GM19468 (cell line): ENCODE measurements around the gene CFAP46.
"Not testable (repeated sequence)": the region's sequence is repeated elsewhere in the genome, so short reads cannot be mapped to it uniquely, and the experiment has no call there.

Experiments used
- ATAC-seq: cut with Tn5 transposase; IDR thresholded peaks from one replicate; pipeline ENCODE4 v1.9.1; 2021; ENCODE audit warnings: mild to moderate bottlenecking, moderate library complexity, moderate number of reproducible peaks; ENCODE audit not compliant: unreplicated experiment; ENCODE audit errors: extremely low read depth

Gene CFAP46

GRCh38 chr10:132851451-132851850 lies 90.9 kb downstream of the CFAP46 start:
- ATAC-seq = no peak

DNA sequence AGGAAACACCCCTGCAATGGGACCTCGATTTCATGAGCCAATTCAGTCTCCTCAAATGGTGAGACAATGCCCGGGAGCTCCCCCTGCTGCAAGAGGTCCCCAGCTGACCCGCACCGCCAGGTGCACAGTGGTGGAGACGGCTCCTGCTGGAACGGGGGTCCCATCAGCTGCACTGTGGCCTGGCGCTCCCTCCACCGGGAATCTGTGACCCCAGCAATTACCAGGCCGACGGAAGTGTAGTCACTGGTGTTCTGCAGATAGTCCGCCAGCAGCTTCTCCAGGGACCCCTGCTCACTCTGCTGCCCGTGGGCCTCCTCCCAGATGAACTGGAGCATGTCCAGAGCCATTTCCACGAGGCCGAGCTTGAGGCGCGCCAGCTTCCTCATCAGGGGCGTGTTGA lies 91.5 kb downstream of the CFAP46 start:
- no peak for ATAC-seq

DNA sequence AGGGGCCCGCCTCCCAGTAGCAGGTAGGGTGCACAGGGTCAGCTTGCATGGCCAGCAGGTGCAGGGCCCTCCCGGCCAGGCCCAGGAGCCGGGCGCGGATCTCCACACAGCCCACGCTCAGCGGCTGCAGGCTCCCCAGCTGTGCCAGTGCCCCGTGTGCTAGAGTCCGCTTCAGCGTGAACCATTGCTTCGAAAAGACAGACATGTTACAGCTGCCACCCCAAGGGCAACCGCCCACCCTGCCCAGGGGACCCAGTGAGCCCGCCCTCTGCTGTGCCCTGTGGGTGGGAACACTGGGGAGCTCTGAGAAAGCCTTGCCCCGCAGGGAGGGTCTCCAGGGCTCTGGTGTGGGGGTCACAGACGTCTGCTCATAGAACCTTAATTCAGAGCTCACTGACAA lies 92.1 kb downstream of the CFAP46 start:
- ATAC-seq = no peak

DNA sequence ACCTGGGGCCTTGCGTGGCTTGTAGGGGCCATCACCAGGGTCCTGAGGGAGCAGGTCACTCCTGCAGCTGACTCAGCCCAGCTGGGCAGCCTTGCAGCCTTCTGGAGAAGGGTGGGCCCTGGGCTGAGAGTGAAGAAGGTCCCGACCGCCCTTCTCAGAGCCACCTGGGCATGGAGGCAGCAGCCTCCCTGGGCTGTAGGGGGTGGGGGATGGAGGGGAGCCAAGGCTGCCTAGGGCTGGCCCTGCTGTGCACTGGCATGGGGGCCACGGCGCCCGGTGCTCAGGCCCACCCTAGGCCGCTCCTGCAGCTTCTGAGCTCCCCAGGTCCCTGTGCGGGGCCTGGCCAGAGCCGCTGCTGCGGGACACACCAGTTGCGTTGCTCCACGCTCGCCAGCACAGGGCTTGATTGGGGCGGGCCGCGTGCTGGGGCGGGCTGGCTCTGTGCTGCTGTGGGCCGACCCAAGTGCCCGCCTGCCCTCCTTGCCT lies 92.8 kb downstream of the CFAP46 start:
- ATAC-seq = no peak

DNA sequence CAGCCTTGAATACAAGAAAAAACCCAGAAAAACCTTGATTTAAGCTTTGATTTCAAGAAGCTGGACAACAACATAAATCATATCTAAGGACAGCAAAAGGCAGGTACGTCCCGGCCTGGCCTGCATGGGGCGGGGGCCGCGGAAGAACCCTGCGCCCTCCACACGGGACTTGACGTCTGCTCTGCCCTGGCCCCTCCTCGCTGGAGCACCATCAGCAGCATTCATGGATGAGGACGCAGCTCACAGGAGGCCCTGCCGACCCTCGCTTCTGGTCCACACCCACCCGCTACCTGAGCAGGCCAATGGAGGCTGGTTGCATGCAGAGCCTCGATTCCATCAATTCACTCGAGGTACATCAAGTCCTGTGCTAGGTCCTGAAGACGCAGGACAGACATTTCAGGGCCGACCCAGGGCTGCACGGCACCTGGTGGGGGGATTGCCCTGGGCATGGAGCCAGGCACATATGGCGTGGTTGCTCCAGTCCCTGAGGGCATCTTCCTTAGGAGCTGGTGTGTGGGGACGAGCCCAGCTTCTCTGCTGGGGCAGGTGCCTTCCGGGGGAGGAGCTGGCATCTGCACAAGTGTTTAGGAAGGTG lies 93.3 kb downstream of the CFAP46 start:
- ATAC-seq = no peak

- ATAC-seq = no peak
Observed at GRCh38 chr10:132848291-132848701, 94.1 kb downstream of the CFAP46 start.

GRCh38 chr10:132847856-132848255 lies 94.5 kb downstream of the CFAP46 start:
- no peak for ATAC-seq

GRCh38 chr10:132847416-132847777 lies 95.0 kb downstream of the CFAP46 start:
- ATAC-seq = no peak

DNA sequence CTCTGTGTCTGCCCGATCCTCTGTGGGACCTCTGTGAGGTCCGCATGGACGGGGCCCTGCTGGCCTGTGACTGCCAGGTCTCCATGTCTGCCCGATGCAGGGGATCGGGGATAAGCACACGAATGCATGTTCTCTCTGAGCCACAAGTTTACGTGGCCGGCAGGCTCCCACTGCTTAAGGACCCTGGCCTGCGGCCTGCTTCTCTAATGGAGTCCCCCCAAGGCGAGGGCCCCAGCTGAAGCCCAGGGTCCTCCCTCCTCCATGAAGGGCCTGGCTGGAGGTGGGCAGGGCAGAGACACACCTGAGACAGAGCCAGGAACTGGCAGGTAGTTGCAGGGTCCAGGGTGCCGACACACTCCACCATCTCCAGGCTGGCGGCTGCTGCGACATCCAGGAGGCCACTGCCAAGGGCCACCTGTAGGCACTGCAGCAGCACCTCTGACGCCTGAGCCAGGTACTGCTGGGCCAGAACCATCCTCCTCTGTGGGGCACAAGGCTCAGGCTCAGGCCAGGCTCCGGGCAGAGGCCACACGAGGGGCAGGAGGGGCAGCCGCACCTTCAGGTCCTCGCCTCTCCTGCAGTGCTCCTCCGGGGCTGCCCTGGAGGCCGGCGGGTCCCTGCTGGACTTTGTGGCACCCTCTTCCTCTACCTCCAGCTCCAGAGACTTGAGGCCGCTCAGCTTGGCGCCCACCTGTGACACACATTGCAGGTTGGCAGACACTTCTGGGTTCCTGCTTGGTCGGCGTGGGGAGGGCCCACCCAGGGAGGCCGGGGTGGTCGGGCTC lies 95.5 kb downstream of the CFAP46 start:
- no peak for ATAC-seq

DNA sequence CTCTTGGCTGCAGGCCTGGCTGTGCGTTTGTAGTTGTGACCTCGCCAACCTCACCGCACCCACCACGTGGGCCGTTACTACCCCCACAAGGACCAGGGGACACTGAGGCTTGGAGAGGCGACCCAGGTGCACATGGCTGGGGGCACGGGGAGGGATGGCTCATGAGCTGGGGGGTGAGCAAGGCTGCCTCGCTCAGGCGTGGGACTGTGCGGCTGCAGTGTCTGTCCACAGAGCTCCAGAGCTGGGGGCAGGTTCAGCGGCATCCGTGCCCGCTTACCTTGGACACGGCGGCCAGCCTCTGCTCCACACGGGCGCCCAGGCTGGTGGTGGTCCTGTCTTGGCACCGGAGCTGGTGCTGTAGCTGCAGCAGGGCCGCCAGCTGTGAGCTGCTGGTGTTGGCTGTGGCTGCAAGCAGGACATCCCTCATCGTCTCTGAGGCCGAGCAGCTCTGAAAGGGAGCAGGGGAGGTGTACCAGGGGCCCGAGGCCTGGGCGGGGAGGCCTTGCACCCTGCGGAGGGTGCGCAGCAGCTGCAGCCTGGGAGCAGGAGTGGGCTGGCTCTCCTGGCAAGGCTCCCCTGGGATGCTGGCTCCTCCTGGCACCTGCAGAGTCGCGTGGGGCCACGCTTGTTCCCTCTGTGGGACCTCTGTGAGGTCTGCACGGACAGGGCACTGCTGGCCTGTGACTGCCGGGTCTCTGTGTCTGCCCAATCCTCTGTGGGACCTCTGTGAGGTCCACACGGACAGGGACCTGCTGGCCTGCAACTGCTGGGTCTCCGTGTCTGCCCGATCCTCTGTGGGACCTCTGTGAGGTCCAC lies 96.4 kb downstream of the CFAP46 start:
- ATAC-seq = no peak

DNA sequence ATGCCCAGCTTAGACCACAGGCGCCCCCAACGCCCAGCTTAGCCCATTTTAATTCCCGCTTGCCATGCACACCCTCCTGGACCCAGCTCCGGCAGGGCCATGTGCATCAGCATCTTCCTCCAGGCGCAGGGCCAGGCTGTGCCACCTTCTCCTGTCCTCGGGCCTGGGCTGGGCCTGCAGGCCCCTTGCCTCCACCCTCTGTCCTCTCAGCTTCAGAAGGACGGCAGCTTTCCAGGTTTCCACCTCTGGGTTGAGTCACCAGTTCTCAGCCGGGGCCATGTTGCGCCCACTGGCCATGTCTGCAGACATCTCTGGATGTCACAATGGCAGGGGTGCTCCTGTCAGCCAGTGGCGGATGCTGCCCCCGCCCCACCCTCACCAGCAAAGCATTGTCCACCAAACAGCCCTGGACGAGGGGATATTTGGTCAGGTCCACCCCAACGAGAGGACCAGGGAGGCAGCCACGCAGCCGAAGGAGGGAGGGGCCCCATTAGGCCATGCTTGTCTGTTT lies 97.3 kb downstream of the CFAP46 start:
- no peak for ATAC-seq

- ATAC-seq = no peak
Observed at GRCh38 chr10:132844069-132844809, 98.1 kb downstream of the CFAP46 start.

GRCh38 chr10:132843276-132843675 lies 99.1 kb downstream of the CFAP46 start:
- ATAC-seq = not testable (repeated sequence)

GRCh38 chr10:132842397-132842796 lies 100.0 kb downstream of the CFAP46 start:
- ATAC-seq = no peak

- no peak for ATAC-seq
Observed at GRCh38 chr10:132841615-132841975, 100.8 kb downstream of the CFAP46 start.

DNA sequence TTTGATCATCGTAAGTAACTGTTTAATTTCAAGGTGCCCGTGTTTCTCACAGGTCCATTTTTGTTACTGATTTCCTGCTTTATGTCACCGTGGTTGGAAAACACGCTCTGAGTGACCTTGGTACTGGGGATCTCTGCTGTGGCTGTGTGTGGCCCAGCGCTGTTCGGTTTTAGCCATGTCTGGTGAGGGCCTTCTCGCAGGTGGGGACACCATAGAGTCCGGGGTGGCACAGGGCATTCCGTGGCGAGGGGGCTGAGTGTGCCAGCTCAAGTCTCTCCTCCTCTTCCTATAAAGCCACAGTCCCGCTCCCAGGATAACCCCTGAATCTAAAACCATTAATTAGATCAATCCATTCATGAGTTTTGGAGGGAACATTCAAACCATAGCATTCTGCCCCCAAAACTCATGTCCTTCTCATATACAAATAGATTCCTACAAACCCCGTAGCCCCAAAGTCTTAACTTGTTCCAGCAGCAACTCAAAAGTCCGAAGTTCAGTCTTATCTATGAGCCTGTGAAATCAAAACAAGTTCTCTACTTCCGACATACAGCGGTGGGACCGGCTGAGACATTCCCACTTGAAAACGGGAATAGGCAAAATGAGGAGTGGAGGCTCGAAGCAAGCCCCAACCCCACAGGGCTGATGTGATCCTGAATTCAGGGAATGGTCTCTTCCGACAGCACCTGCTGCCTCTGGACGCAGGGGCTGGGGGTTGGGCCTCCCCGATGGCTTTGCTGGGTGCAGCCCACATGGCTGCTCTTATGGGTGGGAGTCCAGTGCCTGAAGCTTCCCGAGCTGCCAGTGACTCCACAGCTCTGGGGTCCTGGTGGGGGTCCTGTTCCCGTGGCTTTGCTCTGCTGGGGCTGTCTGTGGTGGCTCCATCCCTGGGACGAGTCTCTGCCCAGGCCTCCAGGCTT lies 101.4 kb downstream of the CFAP46 start:
- ATAC-seq = no peak

DNA sequence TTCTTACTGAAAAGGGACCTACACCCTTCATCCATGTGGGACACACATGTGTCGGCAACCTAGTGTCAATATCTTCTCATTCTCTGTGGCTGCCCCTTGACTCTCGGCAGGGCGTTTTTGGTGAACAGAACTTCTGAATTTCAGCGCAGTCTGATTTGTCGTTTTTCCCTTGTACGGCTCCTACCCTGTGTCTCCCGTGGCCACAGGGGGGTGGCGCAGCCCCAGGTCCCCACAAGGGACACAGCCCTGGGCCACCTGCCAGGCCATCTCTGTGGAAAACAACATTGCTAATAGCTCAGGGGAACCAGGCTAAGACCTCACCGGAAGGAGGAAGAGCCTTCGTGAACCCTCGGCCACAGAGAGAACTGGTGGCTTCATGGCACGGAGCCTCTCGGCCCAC lies 103.3 kb downstream of the CFAP46 start:
- no peak for ATAC-seq

DNA sequence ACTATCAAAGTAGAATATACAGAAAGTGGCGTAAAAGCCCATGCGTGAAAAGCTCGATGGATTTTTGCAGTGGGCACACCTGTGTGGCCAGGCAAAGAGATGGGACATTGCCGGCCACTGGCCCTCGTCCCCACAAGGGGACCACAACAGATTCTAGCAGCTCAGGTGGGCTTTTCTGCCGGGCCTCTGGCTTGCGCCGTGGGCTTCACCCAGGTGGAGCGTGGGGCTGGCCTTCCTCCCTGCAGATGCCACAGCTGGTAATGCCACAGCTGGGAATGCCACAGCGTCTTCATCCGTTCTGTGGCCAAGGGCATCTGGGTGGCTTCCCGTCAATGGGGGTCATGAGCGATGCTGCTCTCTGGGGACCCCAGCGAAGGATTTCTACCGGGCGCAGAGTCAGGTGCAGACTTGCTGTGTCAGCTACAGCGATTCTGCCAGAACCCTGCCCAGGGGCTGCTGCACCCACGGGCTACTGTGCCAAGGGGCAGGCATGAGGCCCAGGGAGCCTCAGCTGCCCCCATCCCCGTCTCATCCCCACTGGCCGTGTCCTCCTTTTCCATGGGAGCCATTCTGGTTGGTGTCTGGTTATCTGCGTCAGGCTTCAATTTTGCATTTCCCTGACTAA lies 103.9 kb downstream of the CFAP46 start:
- no peak for ATAC-seq

DNA sequence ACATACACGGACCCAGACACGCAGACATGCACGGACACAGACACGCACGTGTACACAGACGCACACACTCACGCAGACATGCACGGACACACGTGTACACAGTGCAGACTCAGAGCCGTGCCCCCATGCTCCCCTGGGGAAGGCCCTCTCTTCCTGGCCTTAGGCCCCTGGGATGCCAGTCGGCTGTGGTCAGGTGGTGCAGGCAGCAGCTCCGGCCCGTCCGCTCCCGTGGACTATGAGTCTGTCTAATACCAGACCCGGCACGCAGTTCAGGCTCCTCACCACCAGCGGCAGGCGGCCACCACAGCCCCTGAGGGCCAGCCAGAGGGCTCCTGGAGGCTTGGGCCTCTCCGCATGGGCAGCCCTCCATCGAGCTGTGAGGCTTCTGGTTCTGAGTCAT lies 104.5 kb downstream of the CFAP46 start:
- no peak for ATAC-seq
